CD4-positive, alpha-beta T cell treated with Interleukin-6 for 4 hours (primary cell): ENCODE data around the gene CCDC102B.

Experiments
- DNase-seq: peaks from one replicate; pipeline ENCODE4 v3.0.0-alpha.2; 2020; ENCODE audit warnings: mixed read lengths

Gene CCDC102B

DNA sequence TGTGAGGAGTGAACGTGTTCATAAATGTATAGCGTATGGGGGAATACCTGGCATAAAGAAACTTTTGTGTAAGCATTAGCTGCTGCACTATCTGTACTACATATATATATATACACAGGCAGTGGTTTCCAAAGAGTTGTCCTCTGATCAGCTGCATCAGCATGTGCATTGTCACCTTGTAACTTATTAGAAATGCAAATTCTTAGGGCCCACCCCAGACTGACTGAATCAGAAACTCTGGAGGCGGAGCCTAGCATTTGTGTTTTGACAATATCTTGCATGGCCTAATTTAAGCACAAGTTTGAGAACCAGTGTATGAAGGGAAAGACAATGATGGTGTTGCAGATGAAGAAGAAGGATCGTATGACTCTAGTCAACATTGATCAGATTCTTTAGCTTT lies 299.5 kb downstream of the CCDC102B start:
- no peak for DNase-seq

DNA sequence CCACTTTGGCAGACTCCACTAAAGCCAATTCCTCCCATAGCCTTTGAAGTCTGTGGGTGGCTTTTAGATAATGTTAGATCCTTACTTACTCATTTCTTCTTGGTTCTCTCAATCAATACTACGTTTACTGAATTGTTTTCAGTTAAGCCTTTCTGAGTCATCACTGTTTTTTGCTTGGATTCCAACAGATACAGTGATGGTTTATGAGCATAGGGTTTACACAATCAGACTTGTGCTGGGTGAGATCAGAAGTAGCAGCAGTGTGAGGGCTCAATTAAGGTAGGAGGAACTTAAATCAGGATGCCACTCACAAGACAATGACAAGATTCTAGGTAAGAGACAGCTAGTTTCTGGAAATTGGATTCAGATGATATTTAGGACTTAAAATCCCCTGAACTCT lies 305.1 kb downstream of the CCDC102B start:
- no peak for DNase-seq
